ENCODE measurements around the gene LIG1.

LIG1 gene

DNA sequence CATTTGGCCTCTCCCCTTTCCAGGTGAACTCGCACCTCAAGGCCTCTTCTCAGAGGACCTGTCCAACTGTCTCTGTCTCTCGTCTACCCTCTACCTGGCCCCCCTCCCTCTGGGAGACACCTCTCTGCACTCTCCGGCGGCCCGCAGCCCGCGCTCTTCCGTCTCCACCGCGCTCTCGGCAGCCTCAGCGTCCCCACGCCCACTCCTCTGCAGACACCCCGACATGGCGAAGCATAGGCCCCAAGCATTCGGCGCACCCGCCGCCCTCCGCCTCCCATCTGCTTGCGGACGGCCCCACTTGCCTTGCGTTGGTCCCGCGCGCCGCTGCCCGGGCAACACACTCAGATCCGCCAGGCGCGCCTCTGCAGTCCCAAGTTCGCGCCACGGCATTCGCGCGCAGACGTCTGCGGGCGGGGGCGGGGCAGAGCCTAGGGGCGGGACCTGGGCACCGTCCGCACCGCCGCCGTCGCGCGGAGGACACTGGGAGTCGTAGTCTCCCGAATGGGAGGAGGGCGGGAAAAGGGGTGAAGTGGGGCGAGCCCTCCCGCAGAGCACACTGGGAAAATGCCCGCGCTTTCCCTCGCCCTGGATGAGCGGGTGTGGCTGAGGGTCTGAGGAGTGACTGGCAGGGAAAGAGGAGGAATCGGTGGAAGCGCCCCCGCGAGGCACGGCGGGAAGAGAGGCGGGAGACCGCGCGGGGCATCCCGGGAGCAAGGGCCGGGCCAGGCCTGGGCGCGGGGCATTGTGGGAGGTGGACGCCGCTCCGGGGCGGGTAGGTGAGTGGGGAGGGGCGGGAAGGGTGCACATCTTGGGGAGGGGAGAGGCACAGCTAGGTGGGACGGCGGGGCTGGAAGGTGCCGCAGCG is at the start of gene LIG1, which contains the start of gene ZSWIM9:
Gene LIG1 (minus strand): TSS at position 406 of the 865 bp plus-strand sequence. CDS start 4,778 bp downstream, outside the sequence.
Gene ZSWIM9 (plus strand): TSS at position 742 of the 865 bp plus-strand sequence. CDS start 1,123 bp downstream, outside the sequence.
- DNase-seq (ENCODE audit: insufficient read length, low spot score) (peak; percentile 94), FAIRE-seq (peak; percentile 97)

DNA sequence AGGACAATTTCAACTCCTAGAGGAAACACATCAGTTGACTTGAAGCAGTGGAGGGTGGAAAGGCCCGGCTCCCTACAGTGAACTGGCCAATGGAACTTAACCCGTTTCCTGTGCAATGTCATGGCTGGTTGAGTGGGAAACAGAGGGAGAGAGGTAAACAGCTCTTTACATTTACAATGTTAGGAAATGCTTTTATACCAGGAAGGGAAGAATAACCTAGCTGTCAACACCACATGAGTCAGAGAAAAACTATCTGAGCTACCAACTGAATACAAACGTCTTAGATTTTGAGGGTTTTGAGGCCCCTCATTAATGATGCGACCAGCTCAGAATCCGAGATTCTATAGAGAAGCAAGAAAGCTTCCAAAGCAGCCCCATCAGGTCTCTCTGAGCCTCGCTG is 48.9 kb upstream of the LIG1 start:
- FAIRE-seq: no peak
- no peak for DNase-seq (ENCODE audit: insufficient read length, low spot score)

DNA sequence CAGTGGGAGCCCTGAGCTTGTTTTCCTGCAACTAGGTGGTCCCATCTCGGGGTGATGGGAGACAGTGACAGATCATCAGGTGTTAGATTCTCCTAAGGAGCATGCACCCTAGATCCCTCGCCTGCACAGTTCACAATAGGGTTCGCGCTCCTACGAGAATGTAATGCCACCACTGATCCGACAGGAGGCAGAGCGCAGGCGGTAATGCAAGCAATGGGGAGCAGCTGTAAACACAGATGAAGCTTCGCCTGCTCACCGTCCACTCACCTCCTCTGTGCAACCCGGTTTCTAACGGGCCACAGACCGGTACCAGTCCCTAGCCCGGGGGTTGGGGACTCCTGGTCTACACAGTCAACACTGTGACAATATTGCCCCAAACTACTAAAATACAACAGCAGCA is 46.8 kb upstream of the LIG1 start:
- FAIRE-seq: no peak

DNA sequence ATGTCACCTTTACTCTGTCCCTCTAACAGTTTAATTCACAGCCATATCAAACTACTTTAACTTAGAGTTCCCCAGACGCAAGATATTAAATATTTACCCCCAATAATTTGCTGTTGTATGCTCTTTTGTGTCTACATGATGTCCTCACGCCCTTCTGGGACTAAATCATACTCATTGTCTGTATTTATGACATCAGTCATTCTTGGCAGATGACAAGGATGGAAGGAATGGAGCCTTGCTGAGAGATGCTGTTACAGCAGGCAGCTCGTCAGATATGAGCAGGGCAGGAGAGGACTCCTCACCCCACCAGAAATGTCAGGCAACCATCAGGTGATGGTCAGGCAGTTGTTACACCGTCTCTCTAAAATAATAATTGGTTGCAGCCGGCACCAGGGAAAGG is 43.8 kb upstream of the LIG1 start:
- no peak for FAIRE-seq
- no peak for DNase-seq (ENCODE audit: insufficient read length, low spot score)

More for the DNA sequence above, 46.8 kb upstream of the LIG1 start:
- DNase-seq (ENCODE audit: insufficient read length, low spot score): no peak

DNA sequence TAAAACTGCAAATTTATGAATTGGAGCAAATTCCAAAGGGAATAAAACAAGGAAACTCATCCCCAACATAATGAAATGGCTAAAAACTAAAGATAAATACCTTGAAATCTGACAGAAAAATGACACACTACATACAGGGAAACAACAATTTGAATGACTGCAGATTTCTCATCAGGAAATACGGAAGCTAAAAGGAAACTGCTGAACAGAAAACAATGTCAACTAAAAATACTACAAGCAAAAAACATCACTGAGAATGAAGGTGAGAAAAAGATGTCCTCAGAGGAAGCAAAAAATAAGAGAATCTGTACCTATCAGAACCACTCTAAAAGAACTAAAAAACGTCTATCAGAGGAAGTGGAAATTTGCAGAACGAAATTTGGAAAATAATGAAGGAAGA is 39.9 kb upstream of the LIG1 start:
- DNase-seq (ENCODE audit: insufficient read length, low spot score) (no peak), FAIRE-seq (no peak)

DNA sequence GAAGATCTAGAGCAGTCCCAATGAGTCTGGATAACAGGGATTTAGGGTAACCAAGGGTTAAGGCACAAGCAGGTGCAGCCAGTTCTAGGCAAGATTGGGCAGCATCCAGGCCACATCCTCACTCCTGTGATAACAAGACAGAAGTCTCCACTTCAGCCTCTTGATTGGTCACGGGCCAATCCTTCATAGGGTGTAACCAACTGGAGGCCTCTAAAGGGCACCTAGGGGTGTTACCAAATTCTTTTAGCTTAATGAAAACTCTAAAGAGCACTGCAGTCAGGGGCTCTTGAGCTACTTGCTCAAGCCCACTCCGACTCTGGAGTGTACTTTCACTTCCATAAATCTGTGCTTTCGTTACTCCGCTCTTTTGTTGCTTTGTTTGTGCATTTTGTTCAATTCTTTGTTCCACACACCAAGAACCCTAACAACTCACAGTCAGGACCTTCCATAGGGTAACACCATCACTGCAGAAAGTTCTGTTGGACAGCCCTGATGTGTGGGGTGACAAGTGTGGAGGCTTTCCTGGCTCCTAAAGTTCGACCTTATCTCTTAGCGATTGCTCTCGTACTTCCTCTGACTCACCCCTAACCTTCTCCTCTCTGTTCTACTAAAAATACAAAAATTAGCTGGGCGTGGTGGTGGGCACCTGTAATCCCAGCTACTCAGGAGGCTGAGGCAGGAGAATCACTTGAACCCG is 36.4 kb upstream of the LIG1 start:
- FAIRE-seq (peak; percentile 52), DNase-seq (ENCODE audit: insufficient read length, low spot score) (no peak)

DNA sequence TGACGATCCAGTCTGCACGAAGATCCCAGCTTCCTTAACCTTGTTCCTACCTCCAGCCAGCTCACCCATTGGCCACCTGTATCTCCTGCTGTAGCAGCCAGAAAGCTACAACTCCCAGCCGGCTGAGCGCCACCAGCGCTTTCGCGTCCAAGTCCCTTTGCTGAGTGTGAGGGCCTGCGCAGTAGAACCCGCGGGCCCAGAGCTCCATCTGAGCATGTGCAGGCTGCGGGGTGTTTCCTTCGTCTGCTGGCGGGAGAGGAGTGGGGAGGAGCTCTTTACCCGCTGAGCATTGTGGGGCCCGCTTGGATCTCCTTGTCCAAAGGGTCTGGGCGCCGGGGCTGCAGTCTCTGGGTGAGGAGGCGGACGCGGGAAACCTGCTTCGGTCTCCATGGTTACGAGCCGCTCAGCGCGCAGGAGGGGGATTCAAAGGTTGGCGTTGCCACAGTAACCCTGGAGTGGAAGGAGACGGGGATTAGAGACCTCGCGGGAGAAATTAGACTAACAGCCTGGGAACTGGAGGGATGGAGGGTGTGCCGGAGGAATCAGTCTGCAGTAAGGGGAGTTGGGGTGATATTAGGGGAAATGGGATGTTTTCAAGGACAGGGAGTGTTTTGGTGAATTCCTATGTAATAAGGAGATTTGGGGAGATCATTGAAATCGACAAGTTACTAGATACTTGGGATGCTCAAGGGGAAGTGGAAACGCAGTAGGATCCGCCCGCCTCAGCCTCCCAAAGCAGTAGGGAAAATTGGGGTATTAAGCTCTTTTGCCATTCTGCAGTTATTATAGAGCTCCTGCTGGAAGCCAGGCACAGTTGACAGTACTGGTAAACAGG is 33.9 kb upstream of the LIG1 start:
- FAIRE-seq (peak; percentile 91), DNase-seq (ENCODE audit: insufficient read length, low spot score) (peak; percentile 90)

DNA sequence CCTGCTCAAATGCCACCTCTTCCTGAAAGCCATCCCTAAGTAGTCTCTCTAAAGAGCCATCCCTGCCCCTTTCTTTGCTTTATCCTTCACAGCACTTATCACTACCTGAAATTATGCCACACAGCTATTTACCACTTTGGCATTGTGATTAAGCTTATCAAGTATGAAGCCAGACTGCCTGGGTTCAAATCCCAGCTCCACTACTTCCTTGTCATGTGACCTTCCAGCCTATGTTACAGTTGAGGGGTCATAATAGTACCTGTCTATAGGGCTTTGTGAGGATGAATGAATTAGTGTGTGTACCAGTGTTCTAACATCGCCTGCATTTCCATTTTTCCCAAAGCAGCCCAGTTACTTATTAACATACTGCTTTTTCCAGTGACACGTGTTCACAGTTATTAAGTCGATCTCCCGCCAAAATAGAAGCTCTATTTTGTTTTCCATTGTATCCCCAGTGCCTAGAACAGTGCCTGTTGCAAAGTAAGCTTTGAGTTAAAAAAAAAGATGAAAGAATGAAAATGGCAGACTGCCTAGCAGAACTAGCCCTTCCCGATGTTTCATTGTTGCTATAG is 33.2 kb upstream of the LIG1 start:
- FAIRE-seq (no peak), DNase-seq (ENCODE audit: insufficient read length, low spot score) (no peak)

DNA sequence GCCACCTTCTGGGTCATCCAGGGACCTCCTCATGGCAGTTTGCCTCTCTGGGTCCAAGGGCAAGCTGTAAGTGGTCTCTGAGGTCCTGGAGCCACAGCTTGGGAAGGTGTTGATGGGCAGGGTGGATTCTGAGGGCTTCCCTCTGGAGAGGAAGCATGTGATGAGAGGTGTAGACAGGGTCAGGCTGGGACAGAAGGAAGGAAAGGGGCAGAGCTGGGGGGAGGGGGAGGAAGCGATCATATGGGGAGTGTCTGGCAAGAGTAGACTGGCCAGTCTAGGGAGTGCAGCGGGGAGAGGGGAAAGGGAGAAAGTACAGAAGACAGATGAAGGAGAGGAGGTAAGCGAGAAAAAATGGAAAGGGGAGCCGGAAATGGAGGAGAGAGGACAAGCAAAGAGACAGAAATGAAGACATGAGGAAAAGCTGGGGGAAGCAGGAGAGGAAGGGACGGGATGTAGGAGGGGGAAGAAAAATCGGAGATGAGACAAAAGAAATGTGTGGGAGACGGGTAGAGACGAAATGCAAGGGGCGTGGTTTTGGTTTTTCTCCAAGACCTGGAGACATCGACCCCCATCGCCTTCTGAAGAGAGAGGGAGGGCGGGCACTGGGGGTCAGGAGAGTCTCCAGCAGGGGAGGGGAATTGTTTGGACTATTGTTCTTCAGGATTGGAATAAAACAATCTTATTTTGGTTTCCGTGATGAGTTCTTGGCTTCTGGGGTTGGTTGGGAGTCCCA is 27.0 kb upstream of the LIG1 start:
- DNase-seq (ENCODE audit: insufficient read length, low spot score) (no peak), FAIRE-seq (no peak)

DNA sequence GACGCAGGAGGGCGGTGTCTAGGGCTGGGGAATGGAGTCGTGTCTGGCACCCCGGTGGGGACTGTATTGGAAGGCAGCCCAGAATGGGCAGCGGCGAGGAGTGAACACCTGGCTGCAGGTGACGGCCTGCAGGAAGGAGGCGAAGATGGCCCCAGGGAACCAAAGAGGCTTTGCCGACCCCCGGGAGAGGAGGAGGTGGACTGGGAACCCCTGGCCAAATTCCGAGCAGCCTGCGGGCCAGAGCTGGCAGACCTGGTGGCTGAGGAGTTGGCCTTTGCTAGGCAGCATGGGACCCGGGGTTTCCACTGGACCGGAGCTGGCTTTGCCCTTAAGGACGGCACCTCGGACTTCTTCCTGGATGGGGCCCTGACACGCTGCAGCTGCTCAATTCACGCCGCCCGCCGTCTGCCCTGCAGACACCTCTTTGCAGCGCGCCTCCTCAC is 26.2 kb upstream of the LIG1 start:
- DNase-seq (ENCODE audit: insufficient read length, low spot score): no peak
- no peak for FAIRE-seq

DNA sequence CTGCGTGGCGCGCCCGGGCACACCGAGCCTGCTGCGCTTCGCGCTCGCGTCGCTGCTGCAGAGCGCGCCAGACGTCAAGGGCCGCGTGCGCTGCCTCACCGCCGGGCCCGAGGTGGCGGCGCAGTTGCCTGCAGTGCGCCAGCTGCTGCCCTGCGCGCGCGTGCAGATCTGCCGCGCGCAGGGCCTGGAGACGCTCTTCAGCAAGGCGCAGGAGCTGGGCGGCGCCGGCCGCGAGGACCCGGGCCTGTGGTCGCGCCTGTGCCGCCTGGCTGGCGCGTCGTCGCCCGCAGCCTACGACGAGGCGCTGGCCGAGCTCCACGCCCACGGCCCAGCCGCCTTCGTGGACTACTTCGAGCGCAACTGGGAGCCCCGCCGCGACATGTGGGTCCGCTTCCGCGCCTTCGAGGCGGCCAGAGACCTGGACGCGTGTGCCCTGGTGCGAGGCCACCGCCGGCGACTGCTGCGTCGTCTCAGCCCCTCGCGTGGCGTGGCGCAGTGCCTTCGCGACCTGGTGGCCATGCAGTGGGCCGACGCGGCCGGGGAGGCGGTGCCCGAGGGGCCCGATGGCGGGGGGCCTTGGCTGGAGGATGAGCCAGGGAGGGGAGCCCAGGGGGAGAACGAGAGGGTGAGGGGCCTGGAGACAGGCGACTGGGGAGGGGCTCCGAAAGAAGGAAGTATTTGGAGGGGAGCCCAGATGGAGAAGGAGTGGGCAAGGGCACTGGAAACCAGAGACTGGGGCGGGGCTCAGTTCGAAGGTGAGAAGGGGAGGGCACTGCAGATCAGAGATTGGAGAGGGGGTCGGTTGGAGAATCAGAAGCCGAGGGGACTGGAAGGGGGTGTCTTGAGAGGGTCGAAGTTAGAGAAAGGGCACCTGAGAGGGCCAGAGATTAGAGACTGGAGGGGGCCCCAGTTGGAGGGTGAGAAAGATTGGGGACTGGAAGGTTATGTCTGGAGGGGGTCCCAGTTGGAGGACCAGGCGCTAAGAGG is 25.0 kb upstream of the LIG1 start:
- FAIRE-seq (no peak), DNase-seq (ENCODE audit: insufficient read length, low spot score) (no peak)

DNA sequence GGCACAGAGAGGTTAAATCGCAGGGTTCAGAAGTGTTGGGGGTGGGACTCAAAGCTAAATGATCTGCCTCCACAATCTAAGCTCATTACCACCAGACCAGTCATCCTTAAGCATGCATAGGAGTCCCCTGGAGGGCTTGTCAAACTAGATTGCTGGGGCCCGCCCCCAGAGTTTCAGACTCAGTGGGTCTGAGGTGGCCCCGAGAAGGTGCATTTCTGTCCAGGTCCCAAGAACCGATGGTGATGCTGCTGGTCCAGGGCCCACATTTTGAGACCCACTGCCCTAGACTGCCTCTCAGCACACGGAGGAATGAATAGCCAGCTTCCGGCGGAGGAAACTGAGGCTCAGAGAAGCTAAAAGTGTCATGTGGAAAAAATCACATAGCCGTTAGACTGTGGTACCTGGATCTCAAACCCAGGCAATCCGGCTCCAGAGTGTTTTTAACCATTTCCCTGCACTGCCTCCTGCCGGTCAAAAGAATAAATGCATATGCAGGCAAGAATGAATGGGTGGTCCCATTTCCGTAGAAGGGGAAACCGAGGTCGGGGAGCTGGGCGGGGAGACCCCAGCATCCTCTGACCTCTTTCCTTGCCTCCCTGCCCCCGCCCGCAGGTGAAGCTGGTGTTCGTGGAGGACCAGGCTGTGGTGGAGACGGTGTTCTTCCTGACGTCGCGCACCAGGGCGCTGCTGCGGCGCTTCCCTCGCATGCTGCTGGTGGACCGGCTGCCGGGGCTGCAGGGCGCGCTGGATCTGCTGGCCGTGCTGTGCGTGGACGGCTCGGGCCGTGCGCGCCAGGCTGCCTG is 24.1 kb upstream of the LIG1 start:
- peak; percentile 75 for DNase-seq (ENCODE audit: insufficient read length, low spot score)
- FAIRE-seq: peak; percentile 71

DNA sequence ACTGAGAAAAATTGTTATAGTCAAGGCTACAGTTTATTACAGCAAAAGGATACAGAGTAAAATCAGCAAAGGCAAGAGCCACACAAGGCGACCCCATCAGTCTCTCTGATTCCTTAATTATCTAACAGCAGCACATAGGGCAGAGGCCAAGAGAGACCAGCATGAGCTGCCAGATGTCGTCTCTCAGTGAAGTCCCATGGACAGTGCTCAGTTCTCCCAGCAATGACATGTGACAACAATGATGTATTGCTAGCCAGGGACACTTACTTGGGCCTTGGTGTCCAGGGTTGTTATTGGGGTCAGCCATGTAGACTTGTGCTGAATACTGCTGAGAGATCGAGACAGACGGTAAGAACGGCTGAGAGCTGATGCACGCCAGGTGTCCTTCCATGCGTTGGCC is 22.6 kb upstream of the LIG1 start:
- DNase-seq (ENCODE audit: insufficient read length, low spot score): no peak
- FAIRE-seq: no peak

DNA sequence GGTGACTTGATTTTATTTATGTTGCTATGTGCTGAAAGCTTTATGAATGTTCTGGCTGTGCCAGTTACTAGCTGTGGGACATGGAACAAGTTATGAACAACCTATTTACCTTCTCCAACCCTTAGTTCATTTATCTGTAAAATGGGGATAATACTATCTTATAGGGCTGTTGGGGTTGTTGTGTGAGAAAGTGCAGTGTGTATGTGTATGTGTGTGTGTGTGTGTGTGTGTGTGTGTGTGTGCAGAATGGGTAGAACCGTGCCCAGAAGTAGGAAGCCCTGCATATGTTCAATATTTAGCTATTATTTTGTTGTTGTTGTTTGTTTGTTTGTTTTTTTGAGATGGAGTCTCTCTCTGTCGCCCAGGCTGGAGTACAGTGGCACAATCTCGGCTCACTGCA is 20.7 kb upstream of the LIG1 start:
- DNase-seq (ENCODE audit: insufficient read length, low spot score) (no peak), FAIRE-seq (no peak)

DNA sequence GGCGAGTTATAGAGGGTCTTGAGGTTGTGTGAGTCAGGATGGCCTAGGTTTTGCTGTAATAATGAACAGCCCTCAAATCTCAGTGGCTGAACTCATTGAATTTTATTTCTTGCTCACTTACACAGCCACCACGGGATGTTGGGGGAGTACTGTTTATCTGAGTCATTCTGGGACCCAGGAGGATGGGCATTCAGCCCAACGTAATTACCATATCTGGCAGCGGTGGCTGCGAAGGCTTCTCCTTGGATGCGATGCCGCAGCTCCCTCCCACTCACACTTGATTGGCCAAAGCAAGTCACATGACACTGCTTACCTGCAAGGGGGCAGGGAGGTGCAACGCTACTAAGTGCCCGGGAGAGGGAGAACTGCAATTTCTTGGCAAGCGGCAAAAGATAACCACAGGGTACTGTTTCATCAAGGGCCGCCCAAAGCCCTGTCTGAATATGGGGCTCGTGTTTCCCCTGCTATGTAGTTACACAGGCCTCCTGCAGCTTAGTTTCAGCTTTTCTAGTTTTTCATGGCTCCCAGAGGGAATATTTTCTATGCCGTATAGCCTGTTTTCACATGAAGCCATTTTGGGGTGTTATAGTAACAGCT is 20.2 kb upstream of the LIG1 start:
- no peak for FAIRE-seq
- no peak for DNase-seq (ENCODE audit: insufficient read length, low spot score)

DNA sequence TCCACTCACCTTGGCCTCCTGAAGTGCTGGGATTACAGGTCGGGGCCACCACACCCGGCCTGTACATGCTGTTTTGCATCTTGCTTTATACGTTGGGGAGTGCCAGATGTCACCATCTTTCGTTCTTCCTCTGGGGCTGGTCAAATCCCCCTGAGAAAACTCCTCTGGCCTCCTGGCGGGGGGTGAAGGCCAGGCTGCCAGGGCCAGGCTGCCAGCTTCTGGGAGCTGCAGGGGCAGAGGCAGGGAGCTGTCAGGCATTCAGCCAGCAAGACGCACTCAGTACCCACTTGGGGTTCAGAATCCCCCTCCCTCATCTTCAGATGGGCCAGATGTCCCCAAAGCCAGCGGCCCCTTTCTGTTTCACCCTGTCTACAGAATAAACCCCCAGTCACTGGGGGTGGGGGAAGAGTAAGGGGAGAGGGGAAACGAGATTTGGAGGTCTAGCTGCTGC is 16.4 kb upstream of the LIG1 start:
- DNase-seq (ENCODE audit: insufficient read length, low spot score) (no peak), FAIRE-seq (peak; percentile 66)

DNA sequence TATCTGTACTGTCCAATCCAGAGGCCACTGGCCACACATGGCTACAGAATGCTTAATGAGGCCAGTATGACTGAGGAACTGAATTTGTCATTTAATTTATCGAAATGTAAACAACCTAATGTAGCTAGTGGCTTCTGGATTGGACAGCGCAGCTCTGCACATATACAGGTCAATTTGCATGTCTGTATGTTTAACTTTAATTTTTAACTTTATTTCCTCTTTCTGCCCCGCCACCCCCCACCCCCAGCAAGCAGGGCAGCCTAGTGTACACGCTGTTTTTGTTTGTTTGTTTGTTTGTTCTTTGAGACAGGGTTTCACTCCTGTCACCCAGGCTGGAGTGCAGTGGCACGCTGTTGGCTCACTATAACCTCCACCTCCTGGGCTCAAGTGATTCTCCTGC is 15.9 kb upstream of the LIG1 start:
- no peak for DNase-seq (ENCODE audit: insufficient read length, low spot score)
- FAIRE-seq: peak; percentile 77
